EH (cell line): Measurements from ENCODE around the gene TAB2.

ENCODE experiments used
- DNase-seq: peaks from one replicate; pipeline ENCODE4 v3.0.0-alpha.2; 2015; ENCODE audit warnings: low read depth

The TAB2 gene

DNA sequence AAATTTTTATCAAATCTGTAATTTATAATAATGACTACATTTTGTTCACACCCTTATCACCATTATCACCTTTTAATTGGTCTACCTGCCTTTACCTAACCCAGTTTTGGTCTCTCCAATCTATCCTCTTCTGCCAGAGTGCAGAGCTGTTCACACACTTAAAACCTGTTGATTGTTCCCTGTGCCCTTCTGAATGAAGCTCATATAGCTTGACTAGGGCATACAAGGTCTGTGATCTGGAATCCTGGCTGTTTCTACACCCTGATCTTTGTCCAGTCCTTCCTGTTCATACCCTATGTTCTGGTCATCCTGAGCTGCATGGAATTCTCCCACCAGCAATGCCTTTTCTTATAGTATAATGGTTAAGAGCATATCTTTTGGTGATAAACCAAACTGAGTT, 53.6 kb downstream of the TAB2 start:
- DNase-seq: no peak

DNA sequence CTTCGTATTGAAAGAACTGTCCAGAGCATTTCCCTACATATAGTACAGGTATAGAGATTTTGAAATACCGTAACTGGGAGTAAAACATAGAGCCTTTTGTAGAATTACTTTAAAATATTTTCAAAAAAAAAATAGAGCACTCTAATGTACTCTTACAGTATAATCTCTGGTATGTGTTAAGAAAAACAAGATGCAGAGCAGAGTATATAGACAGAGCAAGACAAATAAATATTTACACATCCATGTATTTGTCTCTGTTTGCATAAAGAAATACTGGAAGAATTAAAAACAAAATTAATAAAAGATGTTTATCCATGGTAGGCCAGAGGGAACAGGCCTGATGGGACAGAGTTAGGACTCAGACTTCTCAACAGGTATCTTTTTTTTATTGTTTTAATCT, 54.5 kb downstream of the TAB2 start:
- DNase-seq: no peak

DNA sequence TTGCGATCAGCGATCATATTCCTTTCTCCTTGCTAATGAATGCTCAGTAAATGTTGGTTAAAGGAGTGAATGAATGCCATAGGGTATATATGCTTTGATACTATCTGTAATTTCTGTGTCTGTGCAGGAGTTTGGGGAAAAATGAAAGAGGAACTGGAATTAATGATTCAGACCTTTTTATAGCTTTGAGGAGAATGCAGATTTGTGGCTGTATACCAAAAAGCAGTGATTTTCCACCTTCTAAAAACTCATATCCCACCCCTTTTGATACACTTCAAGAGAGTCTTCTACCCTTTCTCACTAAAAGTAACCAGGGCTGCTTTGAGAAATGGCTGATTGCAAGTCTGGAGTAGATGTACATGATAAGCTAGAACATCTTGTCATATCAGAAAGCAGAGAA, 56.0 kb downstream of the TAB2 start:
- DNase-seq: no peak

- no peak for DNase-seq
These were observed 62.5 kb downstream of the TAB2 start for GRCh38 chr6:149379977-149380376.

GRCh38 chr6:149380523-149380922, 63.0 kb downstream of the TAB2 start:
- no peak for DNase-seq

DNA sequence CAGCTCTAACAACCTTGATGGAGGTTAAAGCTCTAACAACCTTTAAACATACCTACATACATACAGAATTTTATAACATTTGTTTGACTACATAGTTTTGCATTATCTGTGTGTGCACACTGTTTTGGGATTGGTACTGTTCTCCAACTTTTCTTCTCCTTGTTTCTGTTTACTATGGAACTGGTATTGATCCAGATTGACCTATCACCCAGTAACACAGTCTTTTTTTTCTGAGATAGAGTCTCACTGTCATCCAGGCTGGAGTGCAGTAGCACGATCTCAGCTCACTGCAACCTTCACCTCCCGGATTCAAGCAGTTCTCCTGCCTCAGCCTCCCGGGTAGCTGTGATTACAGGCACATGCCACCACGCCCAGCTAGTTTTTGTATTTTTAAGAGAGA, 65.9 kb downstream of the TAB2 start:
- DNase-seq: no peak

DNA sequence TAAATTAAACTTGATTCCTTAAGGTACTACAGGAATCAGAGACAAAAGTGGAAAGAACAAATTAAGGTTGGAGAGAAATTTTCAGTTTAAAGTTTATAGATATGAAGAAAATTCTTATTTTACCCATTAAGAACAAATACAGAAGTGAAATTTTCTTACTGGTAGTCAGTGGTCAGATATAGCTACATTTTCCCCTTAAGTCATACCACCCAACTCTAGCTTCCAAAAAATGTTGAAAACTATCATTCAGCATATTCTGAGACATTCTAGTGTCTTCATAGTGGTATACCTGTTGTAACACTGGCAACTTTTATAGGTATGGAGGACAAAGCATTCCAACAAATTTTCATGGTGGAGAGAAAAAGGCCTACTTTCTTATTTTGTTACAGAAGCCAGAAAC, 67.0 kb downstream of the TAB2 start:
- no peak for DNase-seq

DNA sequence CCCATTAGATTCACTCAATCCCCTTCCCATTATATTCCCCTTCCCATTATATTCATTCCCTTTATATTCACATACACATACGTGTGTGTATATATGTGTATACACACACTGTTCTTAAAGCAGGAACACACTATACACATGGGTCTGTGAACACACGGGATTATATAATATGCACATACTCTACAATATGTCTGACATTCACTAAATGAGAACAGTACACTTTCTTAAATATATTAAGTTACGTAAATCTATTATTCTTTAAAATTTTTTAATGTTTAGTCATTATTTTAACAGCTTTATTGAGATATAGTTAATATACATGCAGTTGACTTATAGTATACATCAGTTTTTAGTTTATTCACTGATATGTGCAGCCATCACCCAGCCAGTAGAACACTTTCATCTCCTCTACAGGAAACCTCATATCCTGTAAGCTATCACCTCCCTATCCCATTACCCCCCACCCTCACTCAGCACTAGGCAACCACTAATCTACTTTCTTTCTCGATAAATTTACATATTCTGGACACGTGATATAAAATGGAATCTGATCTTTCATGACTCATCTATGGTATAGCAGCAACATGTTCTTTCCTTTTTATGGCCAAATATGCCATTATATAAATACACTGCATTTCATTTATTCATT, 68.6 kb downstream of the TAB2 start:
- no peak for DNase-seq

GRCh38 chr6:149387779-149388512, 70.4 kb downstream of the TAB2 start:
- no peak for DNase-seq

GRCh38 chr6:149389509-149390297, 72.2 kb downstream of the TAB2 start:
- DNase-seq: peak; percentile 40

- DNase-seq: no peak
These were observed 74.6 kb downstream of the TAB2 start for GRCh38 chr6:149392093-149392492.

DNA sequence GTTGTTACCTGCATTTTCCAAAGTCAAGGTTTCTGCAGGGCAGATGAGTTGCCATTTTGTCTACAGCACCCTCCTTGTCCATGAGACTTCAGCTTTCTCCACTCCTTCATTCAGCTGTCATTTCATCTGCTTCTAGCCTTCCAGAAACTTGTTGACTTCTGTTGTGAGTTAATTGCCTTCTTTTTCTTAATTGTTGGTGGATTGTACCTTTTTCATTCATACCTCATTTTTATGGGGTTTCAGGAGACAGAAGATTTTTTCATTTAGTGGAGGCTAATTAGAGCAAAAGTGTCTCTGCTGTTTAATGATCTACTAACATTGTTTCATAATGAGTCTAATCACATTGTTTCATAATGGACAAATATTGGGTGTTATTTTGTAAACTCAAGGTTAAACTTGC, 75.0 kb downstream of the TAB2 start:
- DNase-seq: no peak

- DNase-seq: peak; percentile 27
These were observed 75.6 kb downstream of the TAB2 start for GRCh38 chr6:149393002-149393679.

DNA sequence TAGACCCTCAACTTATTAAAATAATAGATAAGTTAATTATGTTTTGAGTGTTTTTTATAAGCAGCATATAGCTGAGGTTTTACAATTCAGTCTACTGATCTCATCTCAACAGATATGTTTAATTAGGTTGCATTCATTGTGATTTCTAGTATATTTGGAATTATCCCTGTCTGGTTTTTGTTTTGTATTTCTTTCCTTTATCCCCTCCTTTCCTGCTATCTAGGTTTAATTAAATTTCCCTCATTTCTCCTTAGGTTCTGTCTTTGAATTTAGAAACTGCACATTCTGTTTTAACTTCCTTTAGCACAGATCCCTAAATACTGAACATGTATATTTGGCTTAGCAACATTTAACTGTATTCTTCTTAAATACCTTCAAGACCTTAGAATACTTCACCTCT, 77.7 kb downstream of the TAB2 start:
- no peak for DNase-seq

GRCh38 chr6:149397384-149397783, 79.9 kb downstream of the TAB2 start:
- no peak for DNase-seq

- DNase-seq: no peak
These were observed 82.5 kb downstream of the TAB2 start, which contains the start of gene SUMO4 for GRCh38 chr6:149400050-149400449. SUMO4 (plus strand) TSS chr6:149400262; CDS start chr6:149400392, 130 bp downstream.

DNA sequence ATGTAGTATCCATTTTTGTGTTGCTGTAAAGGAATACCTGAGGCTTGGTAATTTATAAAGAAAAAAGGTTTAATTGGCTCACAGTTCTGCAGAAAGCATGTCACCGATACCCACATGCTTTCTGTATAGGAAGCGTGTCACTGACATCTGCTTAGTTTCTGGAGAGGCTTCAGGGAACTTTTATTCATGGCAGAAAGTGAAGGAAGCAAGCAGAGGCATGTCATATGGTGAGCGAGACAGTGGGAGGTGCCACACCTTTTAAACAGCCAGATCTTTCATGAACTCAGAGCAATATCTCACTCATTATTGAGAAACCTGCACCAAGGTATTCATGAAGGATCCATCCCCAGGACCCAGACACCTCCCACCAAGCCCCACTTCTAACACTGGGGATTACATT, 86.0 kb downstream of the TAB2 start:
- no peak for DNase-seq

GRCh38 chr6:149405823-149406765, 88.6 kb downstream of the TAB2 start:
- DNase-seq: peak; percentile 26

DNA sequence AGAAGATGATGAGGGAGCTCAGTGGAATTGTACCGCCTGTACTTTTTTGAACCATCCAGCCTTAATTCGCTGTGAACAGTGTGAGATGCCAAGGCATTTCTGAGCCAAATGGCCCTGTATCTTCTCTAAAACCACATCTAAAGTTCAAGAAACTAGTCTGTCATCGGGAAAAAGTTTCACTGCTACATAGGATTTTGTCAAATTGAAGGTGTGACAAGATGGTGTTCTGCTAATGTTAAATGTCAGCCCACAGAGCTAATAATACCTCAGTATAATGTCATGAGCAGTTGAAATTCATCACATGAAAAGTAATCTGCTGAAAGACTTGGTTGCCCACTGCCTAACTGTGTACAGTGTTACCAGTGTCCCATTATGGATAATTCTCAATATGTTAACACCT, 92.1 kb downstream of the TAB2 start:
- DNase-seq: no peak

GRCh38 chr6:149410557-149410956, 93.0 kb downstream of the TAB2 start:
- no peak for DNase-seq

- no peak for DNase-seq
These were observed 96.5 kb downstream of the TAB2 start for GRCh38 chr6:149414009-149414408.
